ENCODE results near the gene CDK2AP2. TPM values are rescaled to one million over a fixed set of nuclear protein-coding genes. Genes with fewer than 3 reads are reported as not detected.

CDK2AP2 gene
- total and polyA plus RNA-seq, 2 experiments from 2014 or later = 29.6 to 55.2 TPM

- H3K36me3 ChIP-seq (ENCODE audit: low read depth) = no peaks in the 10 kb centered on the region
- TF ChIP-seq EZH2phosphoT487 (IDR thresholded peaks at IDR 0.05; ENCODE audit: insufficient read depth, low read depth) (no peak), EZH2 (IDR thresholded peaks at IDR 0.05; ENCODE audit: insufficient read depth, poor library complexity, severe bottlenecking) (no peak)
- H3K4me2 ChIP-seq (ENCODE audit: unreplicated experiment) = peak overlapping the region; percentile 87
- H3K79me2 ChIP-seq (ENCODE audit: insufficient read depth) = peaks cover 12% of the 10 kb centered on the region; the same call in 1 of the 2 replicates
- no peaks in the 10 kb centered on the region for H3K27me3 ChIP-seq (replicated peaks; ENCODE audit: insufficient read depth)
- no peaks in the 10 kb centered on the region for H3K9me2 ChIP-seq (ENCODE audit: insufficient read depth)
- peak; percentile 67 for DNase-seq
- in situ Hi-C loops (cut with MboI) = no loop called here
- H3K9ac ChIP-seq = peak overlapping the region; percentile 76
- WGBS, 2 experiments (ENCODE audit: low coverage in 1 of 2, low lambda C conversion rate in 2 of 2, missing lambda C conversion rate in 2 of 2) = 5 to 6% methylated on average over 49 to 75 of the region's 101 CpGs
- H3K4me3 ChIP-seq = peak overlapping the region; percentile 87
- H3K9me3 ChIP-seq (ENCODE audit: low read depth) = no peaks in the 10 kb centered on the region
- H3K27ac ChIP-seq = peak overlapping the region; percentile 81
- H3F3A ChIP-seq (ENCODE audit: insufficient read depth) = peaks cover 14% of the 10 kb centered on the region; the same call in 1 of the 2 replicates
- no peaks in the 10 kb centered on the region for H4K20me1 ChIP-seq (ENCODE audit: insufficient read depth)
- H2AFZ ChIP-seq = peak overlapping the region; percentile 63
- peaks cover 13% of the 10 kb centered on the region for H3K4me1 ChIP-seq (ENCODE audit: insufficient read depth)
Observed at GRCh38 chr11:67504005-67504949, 3.7 kb downstream of the CDK2AP2 start.

- TF ChIP-seq EZH2phosphoT487 (IDR thresholded peaks at IDR 0.05; ENCODE audit: insufficient read depth, low read depth) (no peak), EZH2 (IDR thresholded peaks at IDR 0.05; ENCODE audit: insufficient read depth, poor library complexity, severe bottlenecking) (no peak)
- Histone ChIP-seq H3K9me2 (ENCODE audit: insufficient read depth) (no peaks in the 10 kb centered on the region), H3K4me2 (ENCODE audit: unreplicated experiment) (peak overlapping the region; percentile 87), H2AFZ (no peak overlapping the region), H3K4me3 (peak overlapping the region; percentile 87), H3F3A (ENCODE audit: insufficient read depth) (peaks cover 14% of the 10 kb centered on the region; the same call in 1 of the 2 replicates), H3K27ac (no peak overlapping the region), H3K4me1 (ENCODE audit: insufficient read depth) (peaks cover 13% of the 10 kb centered on the region), H4K20me1 (ENCODE audit: insufficient read depth) (no peaks in the 10 kb centered on the region), H3K36me3 (ENCODE audit: low read depth) (no peaks in the 10 kb centered on the region), H3K9ac (peak overlapping the region; percentile 76), H3K79me2 (ENCODE audit: insufficient read depth) (peaks cover 12% of the 10 kb centered on the region; the same call in 1 of the 2 replicates), H3K27me3 (replicated peaks; ENCODE audit: insufficient read depth) (no peaks in the 10 kb centered on the region), H3K9me3 (ENCODE audit: low read depth) (no peaks in the 10 kb centered on the region)
- 88% methylated on average over 12 to 19 of the region's 19 CpGs for WGBS, 2 experiments (ENCODE audit: low coverage in 1 of 2, low lambda C conversion rate in 2 of 2, missing lambda C conversion rate in 2 of 2)
- in situ Hi-C loops (cut with MboI) = no loop called here
- no peak for DNase-seq
Observed at GRCh38 chr11:67503119-67504004, 4.6 kb downstream of the CDK2AP2 start.

- in situ Hi-C loops (cut with MboI) = no loop called here
- no peak for TF ChIP-seq EZH2 (IDR thresholded peaks at IDR 0.05; ENCODE audit: insufficient read depth, poor library complexity, severe bottlenecking)
- no peak for TF ChIP-seq EZH2phosphoT487 (IDR thresholded peaks at IDR 0.05; ENCODE audit: insufficient read depth, low read depth)
- Histone ChIP-seq H4K20me1 (ENCODE audit: insufficient read depth) (no peaks in the 10 kb centered on the region), H3K4me2 (ENCODE audit: unreplicated experiment) (no peak overlapping the region), H3K4me3 (no peak overlapping the region), H3K9me2 (ENCODE audit: insufficient read depth) (no peaks in the 10 kb centered on the region), H3K27ac (no peak overlapping the region), H3K27me3 (replicated peaks; ENCODE audit: insufficient read depth) (no peaks in the 10 kb centered on the region), H3K36me3 (ENCODE audit: low read depth) (no peaks in the 10 kb centered on the region), H3K4me1 (ENCODE audit: insufficient read depth) (peaks cover 13% of the 10 kb centered on the region), H3K79me2 (ENCODE audit: insufficient read depth) (peaks cover 12% of the 10 kb centered on the region; the same call in 1 of the 2 replicates), H3F3A (ENCODE audit: insufficient read depth) (peaks cover 13% of the 10 kb centered on the region; the same call in 1 of the 2 replicates), H3K9me3 (ENCODE audit: low read depth) (no peaks in the 10 kb centered on the region), H2AFZ (no peak overlapping the region), H3K9ac (no peak overlapping the region)
- DNase-seq = no peak
- 95 to 96% methylated on average over 17 to 18 of the region's 18 CpGs for WGBS, 2 experiments (ENCODE audit: low coverage in 1 of 2, low lambda C conversion rate in 2 of 2, missing lambda C conversion rate in 2 of 2)
Observed at GRCh38 chr11:67502328-67502979, 5.5 kb downstream of the CDK2AP2 start.

Measured in GM23248 (cell line).